Neural crest cell (in vitro differentiated cells): ENCODE data around the gene GARNL3. TPM values are rescaled to one million over a fixed set of nuclear protein-coding genes. Genes with fewer than 3 reads are reported as not detected.

Source experiments
- DNase-seq: peaks from one replicate; pipeline ENCODE4 v3.0.0; 2021; ENCODE audit warnings: low read depth, mixed read lengths, low spot score
- H3K27ac Mint-ChIP-seq: one replicate; pipeline ENCODE4 v1.8.0; 2021; ENCODE audit warnings: mild to moderate bottlenecking, mixed read lengths; ENCODE audit not compliant: unreplicated experiment
- H3K27me3 Mint-ChIP-seq: 2 replicates; pipeline ENCODE4 v1.8.0; 2021; ENCODE audit warnings: low read depth, mild to moderate bottlenecking, mixed read lengths
- H3K36me3 Mint-ChIP-seq: 2 replicates; pipeline ENCODE4 v1.8.0; 2021; ENCODE audit warnings: low read depth, mild to moderate bottlenecking, mixed read lengths
- H3K4me1 Mint-ChIP-seq: 2 replicates; pipeline ENCODE4 v1.8.0; 2021; ENCODE audit warnings: mixed read lengths
- H3K4me3 Mint-ChIP-seq: one replicate; pipeline ENCODE4 v1.8.0; 2021; ENCODE audit warnings: mild to moderate bottlenecking, mixed read lengths
- H3K9me3 Mint-ChIP-seq: 2 replicates; pipeline ENCODE4 v1.8.0; 2021; ENCODE audit warnings: mixed read lengths
- CTCF ChIP-seq: fragments of 200-600 bp; sonication (generic); conservative IDR thresholded peaks from 2 replicates; pipeline ENCODE4 v1.5.0; 2021; ENCODE audit warnings: antibody characterized with exemption, mild to moderate bottlenecking
- total RNA-seq: library from RNA; stranded (reverse); gene quantifications from 2 replicates; pipeline ENCODE4 v1.2.1, GENCODE V29; 2021

GARNL3 gene
- total RNA-seq, 1 donor from 2014 or later = 10.3 TPM

- no peaks in the 10 kb centered on the region for H3K4me1 Mint-ChIP-seq
- peaks cover 3% of the 10 kb centered on the region for H3K9me3 Mint-ChIP-seq
- no peak overlapping the region for H3K27ac Mint-ChIP-seq
Observed at GRCh38 chr9:127382541-127382940, 118.0 kb downstream of the GARNL3 start.

GRCh38 chr9:127384016-127384730, 119.6 kb downstream of the GARNL3 start:
- Mint-ChIP-seq H3K27me3 (no peaks in the 10 kb centered on the region), H3K27ac (peak overlapping the region; percentile 48), H3K9me3 (peaks cover 3% of the 10 kb centered on the region), H3K36me3 (peaks cover 3% of the 10 kb centered on the region), H3K4me3 (no peak overlapping the region), H3K4me1 (peaks cover 14% of the 10 kb centered on the region)
- TF ChIP-seq CTCF = no peak
- no peak for DNase-seq

More at GRCh38 chr9:127382541-127382940, 118.0 kb downstream of the GARNL3 start:
- DNase-seq = no peak
- TF ChIP-seq CTCF = no peak
- Mint-ChIP-seq H3K4me3 (no peak overlapping the region), H3K27me3 (no peaks in the 10 kb centered on the region), H3K36me3 (peaks cover 5% of the 10 kb centered on the region)

DNA sequence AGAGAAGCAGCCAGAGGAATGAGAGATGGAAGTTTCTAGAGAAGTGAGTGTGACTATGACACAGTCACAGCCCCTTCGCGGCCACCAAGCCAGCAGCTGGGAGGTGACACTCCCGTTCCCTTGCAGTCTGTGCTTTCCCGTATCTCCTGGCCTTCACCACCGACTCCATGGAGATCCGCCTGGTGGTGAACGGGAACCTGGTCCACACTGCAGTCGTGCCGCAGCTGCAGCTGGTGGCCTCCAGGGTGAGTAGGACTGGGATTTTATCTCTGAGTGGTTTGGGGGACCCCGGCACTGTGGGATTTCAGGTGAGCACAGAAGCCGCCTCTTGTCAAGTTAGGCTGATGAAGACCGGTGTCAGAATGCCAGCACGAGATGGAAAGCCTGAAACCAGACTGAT, 120.3 kb downstream of the GARNL3 start:
- no peak for DNase-seq
- H3K27ac Mint-ChIP-seq = peak overlapping the region; percentile 25
- no peaks in the 10 kb centered on the region for H3K27me3 Mint-ChIP-seq
- no peak for TF ChIP-seq CTCF
- H3K9me3 Mint-ChIP-seq = peaks cover 3% of the 10 kb centered on the region
- H3K36me3 Mint-ChIP-seq = no peaks in the 10 kb centered on the region
- H3K4me3 Mint-ChIP-seq = no peak overlapping the region
- peaks cover 18% of the 10 kb centered on the region for H3K4me1 Mint-ChIP-seq

DNA sequence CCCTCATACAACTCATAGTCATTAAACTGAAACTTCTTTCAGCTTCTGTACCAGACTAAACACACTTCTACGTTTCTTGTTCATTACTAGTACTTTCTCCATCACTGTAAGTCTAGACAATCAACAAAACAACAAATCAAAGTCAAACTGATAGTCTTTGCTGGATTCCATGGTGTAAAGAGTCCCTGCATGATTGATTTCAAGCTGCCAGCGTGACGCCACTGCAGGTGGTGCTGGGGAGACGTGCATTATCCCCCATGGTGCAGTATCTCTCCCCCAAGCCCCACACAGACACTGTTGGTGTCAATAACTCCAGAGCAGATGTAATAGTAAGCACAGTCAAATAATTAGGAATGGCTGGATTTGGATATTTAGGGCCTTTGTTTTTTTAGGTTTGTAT, 121.7 kb downstream of the GARNL3 start:
- no peaks in the 10 kb centered on the region for H3K9me3 Mint-ChIP-seq
- H3K4me3 Mint-ChIP-seq = no peak overlapping the region
- H3K4me1 Mint-ChIP-seq = peaks cover 25% of the 10 kb centered on the region
- no peak overlapping the region for H3K27ac Mint-ChIP-seq
- no peak for DNase-seq
- no peaks in the 10 kb centered on the region for H3K36me3 Mint-ChIP-seq
- no peaks in the 10 kb centered on the region for H3K27me3 Mint-ChIP-seq
- TF ChIP-seq CTCF = no peak

DNA sequence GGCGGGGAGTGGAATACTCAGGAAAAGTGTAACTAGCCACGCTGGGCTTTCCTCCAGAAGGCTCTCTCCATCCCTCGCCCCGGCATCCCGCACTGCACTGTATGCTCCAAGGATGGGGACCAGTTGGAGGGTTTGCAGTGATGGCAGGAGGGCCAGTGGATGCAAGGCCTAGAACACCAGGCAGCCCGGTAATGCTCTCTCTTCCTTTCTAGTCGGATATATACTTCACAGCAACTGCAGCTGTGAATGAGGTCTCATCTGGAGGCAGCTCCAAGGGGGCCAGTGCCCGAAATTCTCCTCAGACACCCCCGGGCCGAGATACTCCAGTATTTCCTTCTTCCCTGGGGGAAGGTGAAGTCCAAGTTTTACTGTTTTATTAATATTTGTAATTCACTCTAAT, 122.4 kb downstream of the GARNL3 start:
- no peak for TF ChIP-seq CTCF
- H3K9me3 Mint-ChIP-seq = no peaks in the 10 kb centered on the region
- DNase-seq = no peak
- H3K36me3 Mint-ChIP-seq = no peaks in the 10 kb centered on the region
- H3K4me1 Mint-ChIP-seq = peaks cover 25% of the 10 kb centered on the region
- no peak overlapping the region for H3K4me3 Mint-ChIP-seq
- no peak overlapping the region for H3K27ac Mint-ChIP-seq
- no peaks in the 10 kb centered on the region for H3K27me3 Mint-ChIP-seq
